Neural progenitor cell (in vitro differentiated cells): ENCODE results near the gene KLHL35.

ENCODE experiments used
- CTCF ChIP-seq: fragments of 200-600 bp; sonication (generic); IDR thresholded peaks from 2 replicates; pipeline ENCODE4 v1.5.1; 2017; ENCODE audit warnings: antibody characterized with exemption, mild to moderate bottlenecking
- EZH2 ChIP-seq: fragments of 200-600 bp; sonication (generic); IDR thresholded peaks from 2 replicates; pipeline ENCODE4 v1.6.1; 2017; ENCODE audit warnings: antibody characterized with exemption, mild to moderate bottlenecking, moderate library complexity
- EZH2phosphoT487 ChIP-seq: fragments of 200-600 bp; sonication (generic); IDR thresholded peaks from 2 replicates; pipeline ENCODE4 v1.6.1; 2017; ENCODE audit warnings: antibody characterized with exemption

- TF ChIP-seq CTCF = no peak
- no peak for TF ChIP-seq EZH2
- TF ChIP-seq EZH2phosphoT487 = no peak
These were observed 44.0 kb upstream of the KLHL35 start for GRCh38 chr11:75476739-75477613.
